Stimulated activated CD8-positive, alpha-beta memory T cell treated with anti-CD3 and anti-CD28 coated beads, Interleukin-2, amount 100 ng/mL, for 1 hour (primary cell): Measurements from ENCODE around the gene TMEM154.

Experiments used
- DNase-seq, 2 donors: peaks; one replicate each; pipeline ENCODE4 v3.0.0-alpha.2; 2020; ENCODE audit warnings: low read depth in 2 of 2

Gene TMEM154

GRCh38 chr4:152594057-152594456 is 85.7 kb downstream of the TMEM154 start:
- DNase-seq, result no peak

- DNase-seq, result no peak
These were observed 87.9 kb downstream of the TMEM154 start for GRCh38 chr4:152591876-152592275.

- DNase-seq, result peak in 1 of 2 donors; percentile 9
These were observed 88.4 kb downstream of the TMEM154 start for GRCh38 chr4:152591396-152591795.

GRCh38 chr4:152590179-152591031 is 89.4 kb downstream of the TMEM154 start:
- no peak for DNase-seq

GRCh38 chr4:152588869-152589268 is 90.9 kb downstream of the TMEM154 start:
- no peak for DNase-seq

- no peak for DNase-seq
These were observed 92.7 kb downstream of the TMEM154 start for GRCh38 chr4:152587127-152587526.

- no peak for DNase-seq
These were observed 93.1 kb downstream of the TMEM154 start for GRCh38 chr4:152586668-152587067.

GRCh38 chr4:152585023-152585441 is 94.8 kb downstream of the TMEM154 start:
- no peak for DNase-seq

GRCh38 chr4:152581536-152582160 is 98.1 kb downstream of the TMEM154 start:
- DNase-seq, result no peak

GRCh38 chr4:152579916-152580315 is 99.9 kb downstream of the TMEM154 start:
- no peak for DNase-seq

GRCh38 chr4:152579107-152579764 is 100.6 kb downstream of the TMEM154 start:
- DNase-seq, result no peak

- DNase-seq, result no peak
These were observed 101.1 kb downstream of the TMEM154 start for GRCh38 chr4:152578670-152579069.

- DNase-seq, result no peak
These were observed 101.9 kb downstream of the TMEM154 start for GRCh38 chr4:152577708-152578396.

- DNase-seq, result no peak
These were observed 104.3 kb downstream of the TMEM154 start for GRCh38 chr4:152575533-152575932.

- no peak for DNase-seq
These were observed 105.9 kb downstream of the TMEM154 start for GRCh38 chr4:152573861-152574260.

GRCh38 chr4:152572417-152573086 is 107.2 kb downstream of the TMEM154 start:
- no peak for DNase-seq

GRCh38 chr4:152571770-152572169 is 108.0 kb downstream of the TMEM154 start:
- DNase-seq, result no peak

- DNase-seq, result no peak
These were observed 108.5 kb downstream of the TMEM154 start for GRCh38 chr4:152571296-152571695.
